GM21786 (cell line): ENCODE data around the gene MFAP2.
"Not testable (repeated sequence)": the region's sequence is repeated elsewhere in the genome, so short reads cannot be mapped to it uniquely, and the experiment has no call there.

ENCODE experiments used
- ATAC-seq: cut with Tn5 transposase; IDR thresholded peaks from one replicate; pipeline ENCODE4 v1.9.1; 2021; ENCODE audit not compliant: unreplicated experiment

The MFAP2 gene

DNA sequence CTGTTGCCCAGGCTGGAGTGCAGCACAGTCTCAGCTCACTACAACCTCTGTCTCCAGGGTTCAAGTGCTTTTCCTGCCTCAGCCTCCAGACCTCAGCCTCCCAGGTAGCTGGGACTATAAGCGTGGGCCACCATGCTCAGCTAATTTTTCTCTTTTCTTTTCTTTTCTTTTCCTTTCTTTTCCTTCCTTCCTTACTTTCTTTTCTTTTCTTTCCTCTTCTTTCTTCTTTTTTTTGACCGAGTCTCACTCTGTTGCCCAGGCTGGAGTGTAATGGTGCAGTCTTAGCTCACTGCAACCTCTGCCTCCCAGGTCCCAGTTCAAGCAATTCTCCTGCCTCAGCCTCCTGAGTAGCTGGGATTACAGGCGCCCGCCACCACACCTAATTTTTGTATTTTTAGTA lies 16.3 kb downstream of the MFAP2 start:
- ATAC-seq = not testable (repeated sequence)

DNA sequence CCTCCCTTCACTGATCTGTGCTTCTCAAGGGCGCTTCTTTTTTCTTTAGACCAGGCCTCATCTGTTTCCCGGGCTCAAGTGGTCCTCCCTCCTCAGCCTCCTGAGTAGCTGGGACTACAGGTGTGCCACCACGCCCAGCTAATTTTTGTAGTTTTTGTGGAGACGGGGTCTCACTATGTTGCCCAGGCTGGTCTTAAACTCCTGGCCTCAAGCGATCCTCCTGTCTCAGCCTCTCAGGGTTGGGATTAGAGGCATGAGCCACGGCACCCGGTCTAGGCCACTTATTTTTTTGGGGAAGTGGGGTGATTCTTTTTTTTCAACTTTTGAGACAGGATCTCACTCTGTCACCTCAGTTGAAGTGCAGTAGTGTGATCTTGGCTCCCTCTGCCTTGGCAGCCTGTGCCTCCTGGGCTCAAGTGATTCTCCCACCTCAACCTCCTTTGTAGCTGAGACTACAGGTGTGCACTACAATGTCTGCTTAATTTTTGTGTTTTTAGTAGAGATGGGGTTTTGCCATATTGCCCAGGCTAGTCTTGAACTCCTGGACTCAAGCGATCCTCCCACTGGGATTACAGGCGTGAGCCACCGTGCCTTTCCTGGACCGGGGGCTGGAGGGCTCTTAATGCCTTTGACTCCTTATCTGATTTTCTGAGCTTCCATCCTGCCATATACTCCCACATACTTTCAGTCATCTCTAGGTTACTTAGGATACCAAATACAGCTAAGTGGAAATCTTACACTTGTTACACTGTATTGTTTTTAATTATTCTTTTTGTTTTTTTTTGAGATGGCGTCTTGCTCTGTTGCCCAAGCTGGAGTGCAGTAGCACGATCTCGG lies 18.9 kb downstream of the MFAP2 start:
- no peak for ATAC-seq

DNA sequence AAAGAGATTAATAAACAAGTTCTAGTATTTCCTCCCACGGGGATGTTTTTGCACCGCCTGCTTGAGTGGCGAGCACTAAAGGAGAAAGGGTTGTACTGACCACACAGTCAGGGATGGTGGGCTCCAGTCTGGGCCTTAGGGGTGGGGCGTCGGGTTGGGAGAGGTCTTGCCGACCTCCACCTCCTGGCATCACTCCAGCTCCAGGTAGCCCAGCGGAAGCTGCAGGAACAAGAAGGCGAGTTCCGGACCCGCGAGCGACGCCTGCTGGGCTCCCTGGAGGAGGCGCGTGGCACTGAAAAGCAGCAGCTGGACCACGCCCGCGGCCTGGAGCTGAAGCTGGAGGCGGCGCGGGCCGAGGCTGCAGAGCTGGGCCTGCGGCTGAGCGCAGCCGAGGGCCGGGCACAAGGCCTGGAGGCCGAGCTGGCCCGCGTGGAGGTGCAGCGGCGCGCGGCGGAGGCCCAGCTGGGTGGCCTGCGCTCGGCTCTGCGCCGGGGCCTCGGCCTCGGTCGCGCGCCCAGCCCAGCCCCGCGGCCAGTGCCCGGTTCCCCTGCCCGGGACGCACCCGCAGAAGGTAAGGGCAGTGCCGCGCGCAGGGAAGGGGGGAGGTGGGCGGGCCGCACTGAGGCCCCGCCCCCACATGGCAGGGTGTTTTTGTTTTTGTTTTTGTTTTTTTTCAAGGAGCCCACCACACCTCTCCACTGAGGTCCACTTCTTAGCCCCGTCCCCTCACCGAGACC lies 19.7 kb downstream of the MFAP2 start:
- ATAC-seq = no peak

DNA sequence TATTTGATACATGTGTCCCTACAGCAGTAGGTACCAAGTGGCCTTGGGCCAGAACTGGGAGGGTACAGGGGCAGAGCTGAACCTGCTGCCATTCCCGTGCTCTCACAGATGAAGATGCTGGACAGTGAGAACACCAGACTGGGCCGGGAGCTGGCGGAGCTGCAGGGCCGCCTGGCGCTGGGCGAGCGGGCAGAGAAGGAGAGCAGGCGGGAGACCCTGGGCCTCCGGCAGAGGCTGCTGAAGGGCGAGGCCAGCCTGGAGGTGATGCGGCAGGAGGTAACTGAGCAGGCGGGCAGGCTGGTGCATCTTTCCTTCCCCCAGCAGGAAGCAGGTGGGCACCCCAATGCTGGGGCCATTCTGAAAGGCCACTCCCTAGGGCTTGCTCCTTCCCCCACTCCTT lies 21.9 kb downstream of the MFAP2 start:
- ATAC-seq = no peak

DNA sequence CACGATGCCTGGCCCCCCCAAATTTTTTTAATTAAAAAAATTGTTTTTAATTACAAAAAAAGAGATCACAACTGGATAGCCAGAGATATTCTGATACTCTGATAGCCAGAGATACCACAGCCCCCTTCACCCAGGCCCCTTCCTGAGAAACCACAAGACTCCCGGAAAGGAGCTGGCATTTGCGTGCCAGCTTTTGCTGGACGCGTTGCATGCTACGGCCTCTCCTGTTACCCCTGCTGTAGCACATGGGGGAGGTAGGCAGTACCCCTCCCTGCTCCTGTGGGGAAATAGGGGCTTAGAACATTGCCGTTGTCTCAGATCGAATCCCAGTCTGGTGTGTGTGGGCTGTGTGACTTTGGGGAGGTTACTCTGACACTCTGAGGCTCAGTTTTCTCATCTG lies 22.7 kb downstream of the MFAP2 start:
- no peak for ATAC-seq

DNA sequence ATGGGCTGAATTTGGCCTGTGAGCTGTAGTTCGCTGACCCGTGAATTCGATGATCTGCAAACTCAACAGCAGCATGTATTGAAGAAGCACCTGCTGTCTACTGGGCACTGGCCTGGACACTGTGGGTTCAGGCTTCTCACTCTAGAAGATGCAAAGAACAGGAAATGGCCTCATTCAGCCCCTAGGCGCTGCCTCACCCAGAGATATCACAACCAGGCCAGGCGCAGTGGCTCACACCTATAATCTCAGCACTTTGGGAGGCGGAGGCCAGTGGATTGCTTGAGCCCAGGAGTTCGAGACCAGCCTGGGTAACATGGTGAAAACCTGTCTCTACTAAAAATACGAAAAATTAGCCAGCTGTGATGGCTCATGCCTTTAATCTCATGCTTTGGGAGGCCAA lies 23.6 kb downstream of the MFAP2 start:
- no peak for ATAC-seq

DNA sequence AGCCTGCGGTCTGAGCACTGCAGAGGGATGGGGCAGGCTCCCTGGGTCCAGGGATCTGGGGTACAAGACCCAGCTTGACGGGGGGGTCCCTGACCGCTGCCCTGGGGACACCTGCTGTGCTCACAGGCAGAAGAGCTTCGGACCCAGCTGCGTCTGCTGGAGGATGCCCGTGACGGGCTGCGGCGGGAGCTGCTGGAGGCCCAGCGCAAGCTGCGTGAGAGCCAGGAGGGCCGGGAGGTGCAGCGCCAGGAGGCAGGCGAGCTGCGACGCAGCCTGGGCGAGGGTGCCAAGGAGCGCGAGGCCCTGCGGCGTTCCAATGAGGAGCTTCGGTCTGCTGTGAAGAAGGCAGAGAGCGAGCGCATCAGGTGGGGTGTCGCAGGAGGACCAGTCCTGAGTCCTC lies 25.2 kb downstream of the MFAP2 start:
- no peak for ATAC-seq

DNA sequence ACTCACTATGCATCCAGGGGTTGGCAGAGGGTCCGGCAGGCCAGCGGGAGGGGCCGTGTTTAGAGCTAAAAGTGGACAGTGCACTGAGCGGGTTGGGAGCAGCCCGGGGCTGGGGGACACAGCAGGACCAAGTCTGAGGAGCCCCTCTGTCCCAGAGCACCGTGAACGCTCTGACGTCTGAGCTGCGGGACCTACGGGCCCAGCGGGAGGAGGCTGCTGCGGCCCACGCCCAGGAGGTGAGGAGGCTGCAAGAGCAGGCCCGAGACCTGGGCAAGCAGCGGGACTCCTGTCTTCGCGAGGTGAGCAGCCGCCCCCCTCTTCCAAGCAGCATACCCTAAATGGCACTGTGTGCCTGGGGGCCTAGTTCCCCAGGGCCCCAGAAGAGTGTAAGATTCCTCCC lies 25.8 kb downstream of the MFAP2 start:
- ATAC-seq = no peak

DNA sequence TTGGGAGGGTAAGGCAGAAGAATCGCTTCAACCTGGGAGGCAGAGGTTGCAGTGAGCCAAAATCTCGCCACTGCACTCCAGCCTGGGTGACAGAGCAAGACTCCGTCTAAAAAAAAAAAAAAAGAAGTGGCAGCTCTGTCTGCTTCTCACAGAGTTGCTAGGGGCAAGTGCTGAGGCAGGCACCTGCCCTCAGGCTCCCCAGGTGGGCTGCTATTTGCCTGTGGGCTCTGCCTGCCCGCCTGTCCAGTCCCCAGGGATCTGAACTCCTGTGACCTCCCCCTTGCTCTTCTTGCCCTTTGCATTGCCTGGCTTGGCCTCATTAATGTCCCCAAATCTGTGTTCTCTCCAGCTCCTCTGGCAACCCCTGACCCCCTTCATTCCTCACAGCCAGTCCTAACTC lies 28.0 kb downstream of the MFAP2 start:
- ATAC-seq = not testable (repeated sequence)

DNA sequence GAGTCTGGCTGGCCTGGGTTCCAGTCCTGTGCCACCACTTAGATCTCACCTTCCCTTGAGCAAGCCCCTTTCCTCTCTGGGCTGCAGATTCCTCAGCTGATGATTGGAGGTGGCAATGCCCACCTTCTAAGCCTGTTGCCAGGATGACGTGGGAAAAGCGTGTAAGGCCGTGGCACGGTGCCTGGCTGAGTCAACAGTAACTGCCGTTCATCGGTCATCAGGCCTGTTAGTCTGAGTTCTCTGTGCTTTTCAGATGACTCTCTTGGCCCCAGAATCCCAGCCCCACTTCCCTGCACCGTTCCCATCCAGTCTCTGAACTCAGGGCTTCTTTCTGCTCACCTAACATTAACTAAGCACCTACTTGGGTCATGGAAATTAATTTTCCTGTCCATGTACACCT lies 31.4 kb downstream of the MFAP2 start:
- not testable (repeated sequence) for ATAC-seq

DNA sequence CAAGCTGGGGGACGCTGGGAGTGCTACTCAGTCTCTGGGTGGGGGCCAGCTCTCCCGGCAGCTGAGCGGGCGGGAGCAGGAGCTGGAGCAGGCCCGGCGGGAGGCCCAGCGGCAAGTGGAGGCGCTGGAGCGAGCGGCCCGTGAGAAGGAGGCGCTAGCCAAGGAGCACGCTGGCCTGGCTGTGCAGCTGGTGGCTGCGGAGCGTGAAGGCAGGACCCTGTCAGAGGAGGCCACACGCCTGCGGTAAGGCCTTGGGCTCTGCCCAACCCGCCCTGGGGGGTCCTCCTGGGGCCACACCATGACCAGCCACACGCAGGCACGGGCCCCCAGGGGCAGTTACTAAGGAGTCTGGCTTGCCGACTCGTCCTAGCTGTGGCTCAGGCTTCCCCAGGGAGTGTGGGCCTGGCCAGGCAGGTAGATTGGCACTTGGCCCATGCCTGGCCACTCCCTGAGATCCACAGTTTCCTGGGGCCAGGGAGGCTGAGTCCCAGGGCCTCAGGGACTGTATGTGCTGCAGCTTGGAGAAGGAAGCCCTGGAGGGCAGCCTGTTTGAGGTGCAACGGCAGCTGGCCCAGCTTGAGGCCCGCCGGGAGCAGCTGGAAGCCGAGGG lies 32.0 kb downstream of the MFAP2 start:
- not testable (repeated sequence) for ATAC-seq

DNA sequence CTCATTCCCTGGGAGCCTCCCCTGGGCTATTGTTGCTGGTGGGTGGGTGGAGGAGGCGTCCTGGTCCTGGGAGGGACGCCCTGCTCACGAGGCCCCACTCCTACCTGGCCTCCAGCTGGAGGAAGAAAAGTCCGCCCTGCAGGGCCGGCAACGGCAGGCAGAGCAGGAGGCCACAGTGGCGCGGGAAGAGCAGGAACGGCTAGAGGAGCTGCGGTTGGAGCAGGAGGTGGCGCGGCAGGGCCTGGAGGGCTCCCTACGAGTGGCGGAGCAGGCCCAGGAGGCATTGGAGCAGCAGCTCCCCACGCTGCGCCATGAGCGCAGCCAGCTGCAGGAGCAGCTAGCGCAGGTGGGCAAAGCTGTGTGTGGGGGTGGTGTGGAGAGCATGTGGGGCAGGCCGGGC lies 33.8 kb downstream of the MFAP2 start:
- ATAC-seq = no peak

DNA sequence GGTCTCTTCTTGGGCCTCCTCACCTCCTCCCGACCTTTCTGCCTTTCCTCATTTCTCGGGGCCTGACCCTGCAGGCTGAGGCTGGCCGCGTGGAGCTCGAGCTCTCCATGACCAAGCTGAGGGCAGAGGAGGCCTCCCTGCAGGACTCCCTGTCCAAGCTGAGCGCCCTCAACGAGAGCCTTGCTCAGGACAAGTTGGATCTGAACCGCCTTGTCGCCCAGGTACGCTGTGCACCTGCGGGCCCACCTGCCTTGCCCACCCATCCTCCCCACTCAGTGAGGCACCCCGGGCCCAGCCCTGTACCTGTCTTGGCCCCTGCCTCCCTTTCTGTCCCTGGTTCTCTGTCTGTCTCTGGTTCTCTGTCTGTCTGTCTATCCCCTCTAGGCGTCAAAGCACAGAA lies 34.2 kb downstream of the MFAP2 start:
- ATAC-seq = not testable (repeated sequence)

DNA sequence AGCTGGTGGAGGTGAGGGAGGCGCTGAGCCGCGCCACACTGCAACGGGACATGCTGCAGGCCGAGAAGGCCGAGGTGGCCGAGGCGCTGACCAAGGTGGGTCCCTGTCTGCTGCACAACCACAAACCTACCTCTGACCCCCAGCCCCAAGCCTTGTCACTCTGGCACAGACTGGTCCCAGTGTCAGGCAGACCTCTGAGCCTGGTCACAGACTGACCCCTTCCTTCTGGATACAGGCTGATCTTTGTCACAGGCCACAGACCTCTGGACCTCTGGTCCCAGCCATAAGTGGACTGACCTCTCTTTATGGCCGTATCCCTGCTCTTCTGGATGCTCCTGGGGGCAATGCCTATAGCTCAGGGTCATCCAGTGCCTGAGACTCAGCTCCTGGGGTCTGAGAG lies 34.9 kb downstream of the MFAP2 start:
- ATAC-seq = not testable (repeated sequence)

DNA sequence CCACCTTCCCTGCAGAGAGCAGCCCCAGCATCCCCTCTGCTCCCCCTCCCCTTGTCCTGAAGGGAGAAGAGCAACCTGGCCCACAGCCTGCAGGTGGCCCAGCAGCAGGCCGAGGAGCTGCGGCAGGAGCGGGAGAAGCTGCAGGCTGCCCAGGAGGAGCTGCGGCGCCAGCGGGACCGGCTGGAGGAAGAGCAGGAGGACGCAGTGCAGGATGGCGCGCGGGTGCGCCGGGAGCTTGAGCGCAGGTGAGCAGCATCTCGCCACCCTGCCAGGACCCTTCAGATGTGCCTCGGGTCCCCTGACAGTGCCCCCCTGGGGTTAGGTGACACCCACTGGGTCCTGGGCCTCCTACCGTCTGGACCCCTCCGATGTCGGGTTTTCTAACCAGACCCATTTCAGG lies 36.4 kb downstream of the MFAP2 start:
- no peak for ATAC-seq

DNA sequence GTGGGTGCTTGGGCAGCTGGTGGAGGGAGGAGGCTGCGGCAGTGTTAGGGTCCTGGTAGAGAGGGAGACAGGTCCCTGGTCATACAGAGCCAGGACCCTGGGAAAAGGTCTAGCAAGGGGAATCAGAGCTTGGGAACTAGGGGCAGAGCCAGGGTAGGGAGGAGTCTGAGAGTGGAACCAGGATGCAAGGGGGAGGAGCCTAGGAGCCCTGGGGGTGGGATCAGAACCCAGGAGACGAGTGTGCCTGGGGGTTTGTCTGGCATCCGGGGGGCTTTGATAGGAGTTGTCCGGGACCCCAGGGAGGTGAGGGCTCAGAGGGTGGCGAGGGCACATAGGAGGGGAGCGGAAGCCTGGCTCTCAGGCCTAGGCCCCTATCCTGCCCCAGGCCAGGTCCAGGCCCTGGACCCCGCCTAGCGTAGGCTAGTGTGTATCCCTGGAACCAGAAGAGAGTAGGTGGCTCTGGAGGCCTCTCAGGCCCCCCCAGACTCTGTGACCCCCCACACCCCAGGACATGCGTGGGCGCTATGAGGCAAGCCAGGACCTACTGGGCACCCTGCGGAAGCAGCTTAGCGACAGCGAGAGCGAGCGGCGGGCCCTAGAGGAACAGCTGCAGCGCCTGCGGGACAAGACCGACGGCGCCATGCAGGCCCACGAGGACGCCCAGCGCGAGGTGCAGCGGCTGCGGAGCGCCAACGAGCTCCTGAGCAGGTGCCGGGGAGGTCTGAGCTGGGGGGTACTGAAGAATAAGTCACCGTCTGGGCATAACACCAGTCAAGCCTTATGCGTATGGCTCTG lies 40.8 kb downstream of the MFAP2 start:
- not testable (repeated sequence) for ATAC-seq

DNA sequence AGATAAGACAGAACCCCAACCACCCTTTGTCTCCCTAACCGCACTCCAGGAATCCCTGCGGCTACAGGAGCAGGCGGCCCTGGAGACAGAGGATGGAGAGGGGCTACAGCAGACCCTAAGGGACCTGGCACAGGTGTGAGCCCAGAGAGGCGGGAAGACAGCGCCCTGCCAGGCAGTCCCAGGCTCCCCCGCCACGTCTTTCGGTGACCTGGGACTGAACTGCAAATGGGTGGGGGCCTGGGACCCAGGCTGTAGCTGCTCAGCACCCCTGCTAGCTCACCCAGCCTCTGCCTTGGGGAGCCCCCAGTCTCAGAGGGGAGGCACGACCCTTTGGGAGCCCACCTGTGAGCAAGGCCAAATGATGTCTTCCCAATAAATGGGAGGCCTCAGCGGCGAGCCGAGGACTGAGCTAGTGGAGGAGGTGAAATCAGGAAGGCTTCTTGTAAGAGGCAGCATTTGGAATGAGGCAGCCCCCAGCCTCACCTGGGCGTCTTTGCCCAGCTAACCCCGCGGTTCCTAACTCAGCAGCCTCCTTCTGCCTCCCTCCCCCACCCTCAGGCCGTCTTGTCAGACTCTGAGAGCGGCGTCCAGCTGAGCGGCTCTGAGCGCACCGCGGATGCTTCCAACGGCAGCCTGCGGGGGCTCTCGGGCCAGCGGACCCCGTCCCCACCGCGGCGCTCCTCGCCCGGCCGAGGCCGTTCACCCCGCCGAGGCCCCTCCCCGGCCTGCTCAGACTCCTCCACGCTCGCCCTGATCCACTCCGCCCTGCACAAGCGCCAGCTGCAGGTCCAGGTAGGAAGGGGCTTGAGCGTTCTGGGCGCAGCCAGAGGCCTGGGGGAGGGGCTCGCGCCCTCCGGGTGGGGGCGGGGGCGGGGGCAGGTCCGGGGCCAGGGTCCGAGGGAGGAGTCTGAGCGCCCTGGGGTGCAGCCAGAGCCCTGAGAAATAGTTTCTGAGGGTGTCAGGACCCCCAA lies 41.8 kb downstream of the MFAP2 start:
- ATAC-seq = no peak

DNA sequence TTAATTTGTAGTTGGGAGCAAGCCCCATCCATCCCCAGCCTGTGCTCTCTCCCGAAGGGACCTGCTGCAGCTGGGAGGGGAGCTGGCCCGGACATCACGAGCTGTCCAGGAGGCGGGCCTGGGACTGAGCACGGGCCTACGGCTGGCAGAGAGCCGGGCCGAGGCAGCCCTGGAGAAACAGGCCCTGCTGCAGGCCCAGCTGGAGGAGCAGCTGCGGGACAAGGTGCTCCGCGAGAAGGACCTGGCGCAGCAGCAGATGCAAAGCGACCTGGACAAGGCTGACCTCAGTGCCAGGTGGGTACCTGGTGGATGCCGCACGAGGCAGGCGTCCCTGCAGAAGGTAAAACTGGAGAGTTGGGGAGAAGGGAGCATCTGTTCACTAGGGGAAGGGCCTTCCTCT lies 43.8 kb downstream of the MFAP2 start:
- not testable (repeated sequence) for ATAC-seq

DNA sequence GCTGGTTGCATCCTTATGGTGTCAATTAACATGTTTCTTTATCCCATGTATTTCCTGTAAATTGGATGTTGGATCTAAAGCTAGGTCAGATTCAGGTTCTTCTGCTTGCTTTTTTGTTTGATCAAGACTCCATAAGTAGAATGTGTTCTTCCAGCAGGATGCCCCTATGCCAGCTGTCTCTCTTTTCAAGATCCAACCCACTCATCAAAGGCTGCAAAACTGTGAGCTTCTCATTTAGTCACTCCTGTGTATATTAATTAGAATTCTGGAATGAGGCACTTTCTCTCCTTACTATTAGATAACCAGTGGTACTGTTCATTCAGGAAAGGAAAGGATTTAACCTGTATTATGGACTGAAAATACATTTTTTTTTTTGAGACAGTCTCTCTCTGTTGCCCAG lies 46.5 kb downstream of the MFAP2 start:
- ATAC-seq = not testable (repeated sequence)
